GM13976 (cell line): Measurements from ENCODE around the gene QKI.

ENCODE experiments used
- DNase-seq: peaks from one replicate; pipeline ENCODE4 v3.0.0; 2012; ENCODE audit warnings: low spot score
- CTCF ChIP-seq: IDR thresholded peaks from 2 replicates; pipeline ENCODE4 v1.5.1; 2012; ENCODE audit warnings: borderline replicate concordance, mild to moderate bottlenecking; ENCODE audit not compliant: insufficient read depth; ENCODE audit errors: extremely low read depth, missing control alignments, control extremely low read depth
- in situ Hi-C: fragments of 300-500 bp; cut with MboI; formaldehyde crosslinking; loops from one replicate; pipeline ENCODE4 v1.12.0; 2022; ENCODE audit warnings: low sequenced_read_pairs, mixed read lengths, inconsistent platforms; ENCODE audit not compliant: unreplicated experiment

Gene QKI

GRCh38 chr6:163409712-163410111, 4.8 kb upstream of the QKI start:
- TF ChIP-seq CTCF, result no peak
- in situ Hi-C loops, result loop anchor here (25.0 kb wide), 1 partner anchor 703 kb away; no protein-coding TSS in a partner anchor
- DNase-seq, result no peak

GRCh38 chr6:163412341-163412740, 2.2 kb upstream of the QKI start:
- in situ Hi-C loops, result loop anchor here (25.0 kb wide), 1 partner anchor 700 kb away; no protein-coding TSS in a partner anchor
- DNase-seq, result no peak
- TF ChIP-seq CTCF, result no peak

DNA sequence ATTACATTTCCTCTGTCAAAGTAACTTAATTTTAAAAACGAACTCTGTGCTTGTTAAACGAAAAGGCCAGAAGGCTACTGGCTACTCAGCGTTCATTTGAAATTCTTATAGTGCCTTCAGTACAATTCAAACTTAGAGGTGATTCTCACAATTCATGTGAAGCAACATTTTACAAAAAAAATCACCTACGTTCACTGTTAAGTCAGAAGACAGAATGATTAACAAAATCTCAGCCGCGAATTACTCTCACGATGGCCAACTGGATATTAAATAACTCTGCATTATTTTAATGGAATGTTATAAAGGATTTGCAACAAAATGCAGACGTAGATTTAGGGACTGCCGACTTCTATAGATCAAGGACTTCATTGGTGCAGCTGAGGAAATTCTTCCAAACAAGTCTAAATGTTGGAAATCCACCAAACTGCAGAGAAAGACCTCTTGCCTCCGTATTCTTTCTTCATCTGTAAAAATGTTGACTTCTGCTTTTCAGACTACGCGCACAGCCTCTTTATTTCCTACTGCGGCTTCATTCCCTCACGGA, 1.6 kb upstream of the QKI start:
- no peak for TF ChIP-seq CTCF
- DNase-seq, result no peak
- in situ Hi-C loops, result loop anchor here (25.0 kb wide), 1 partner anchor 699 kb away; no protein-coding TSS in a partner anchor

DNA sequence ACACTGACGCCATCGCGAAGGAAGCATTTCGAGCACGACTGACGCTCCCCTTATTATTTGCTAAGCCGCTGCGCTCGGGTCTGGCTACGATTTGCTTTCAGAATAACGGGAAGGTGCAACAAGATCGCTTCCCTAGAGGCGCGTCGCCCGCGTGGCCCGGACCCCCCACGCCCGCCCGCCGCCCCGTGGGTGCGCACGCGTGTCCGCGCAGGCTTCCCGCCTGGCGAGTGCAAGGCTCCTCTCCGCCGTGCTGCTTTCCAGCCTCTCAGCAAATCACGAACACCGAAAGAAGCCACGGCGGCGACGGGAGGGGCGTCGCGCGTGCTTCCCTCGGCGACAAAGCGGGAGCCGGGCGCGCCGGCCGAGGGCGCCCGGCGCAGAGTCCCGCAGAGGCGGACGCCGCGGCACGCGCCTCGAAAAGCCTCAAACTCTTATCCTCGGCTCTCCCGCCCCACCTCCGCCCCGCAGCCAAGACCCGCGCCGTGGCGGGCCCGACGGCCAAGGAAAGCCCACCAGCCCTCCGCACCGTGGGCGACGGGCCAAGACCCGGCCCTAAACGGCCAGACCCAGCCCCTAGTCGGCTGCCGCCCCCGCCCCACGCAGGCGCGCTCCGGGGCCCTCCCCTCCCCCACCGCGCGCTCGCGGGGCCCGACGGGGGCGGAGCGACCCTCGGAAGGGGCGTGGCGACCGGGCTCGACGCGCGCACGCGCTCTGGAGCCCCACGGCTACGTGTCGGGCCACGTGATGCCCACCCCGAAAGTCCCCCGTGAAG, 987 bp upstream of the QKI start:
- in situ Hi-C loops, result loop anchor here (25.0 kb wide), 1 partner anchor 699 kb away; no protein-coding TSS in a partner anchor
- no peak for TF ChIP-seq CTCF
- peak; percentile 97 for DNase-seq

DNA sequence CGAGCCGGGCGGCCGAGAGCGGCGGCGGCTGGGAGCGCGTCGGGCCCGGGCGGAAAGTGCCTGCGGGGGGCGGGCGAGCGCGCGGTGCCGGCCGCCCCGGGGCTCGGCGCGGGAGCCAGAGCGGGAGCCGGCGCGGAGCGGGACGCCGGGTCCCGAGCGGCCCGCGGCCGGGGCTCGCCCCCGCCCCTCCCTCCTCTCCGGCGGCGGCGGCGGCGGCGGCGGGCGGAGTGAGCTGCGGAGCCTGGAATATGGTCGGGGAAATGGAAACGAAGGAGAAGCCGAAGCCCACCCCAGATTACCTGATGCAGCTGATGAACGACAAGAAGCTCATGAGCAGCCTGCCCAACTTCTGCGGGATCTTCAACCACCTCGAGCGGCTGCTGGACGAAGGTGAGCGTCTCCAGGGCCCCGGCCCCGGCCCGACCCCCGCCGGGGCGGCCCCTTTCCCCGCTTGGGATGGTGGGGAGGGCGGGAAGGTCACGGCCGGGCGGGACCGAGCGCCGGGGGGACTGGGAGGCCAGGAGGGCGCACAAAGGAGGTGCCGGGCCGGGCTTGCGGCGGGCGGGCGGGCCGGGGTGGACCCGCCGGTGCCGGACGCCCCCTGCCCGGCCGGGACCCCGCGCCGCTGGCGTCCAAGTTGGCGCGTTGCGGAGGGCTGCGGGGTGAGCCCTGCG, 565 bp downstream of the QKI start:
- in situ Hi-C loops, result loop anchor here (25.0 kb wide), 1 partner anchor 697 kb away; no protein-coding TSS in a partner anchor
- DNase-seq, result peak; percentile 63
- TF ChIP-seq CTCF, result no peak
